Activated CD4-positive, CD25-positive, alpha-beta regulatory T cell treated with anti-CD3 and anti-CD28 coated beads, Interleukin-2, amount 50 U/mL, for 16 hours (primary cell): Measurements from ENCODE around the gene GPR137B.
"Not testable (repeated sequence)": the region's sequence is repeated elsewhere in the genome, so short reads cannot be mapped to it uniquely, and the experiment has no call there.

Source experiments
- DNase-seq: peaks from one replicate; pipeline ENCODE4 v3.0.0-alpha.2; 2020; ENCODE audit warnings: low read depth, low spot score

The GPR137B gene

GRCh38 chr1:236160540-236161127 lies 18.3 kb downstream of the GPR137B start:
- DNase-seq = no peak

GRCh38 chr1:236161230-236161629 lies 18.9 kb downstream of the GPR137B start:
- DNase-seq = no peak

- DNase-seq = not testable (repeated sequence)
Measured at GRCh38 chr1:236161755-236162154, 19.4 kb downstream of the GPR137B start.

- no peak for DNase-seq
Measured at GRCh38 chr1:236163463-236164153, 21.3 kb downstream of the GPR137B start.

GRCh38 chr1:236164273-236164672 lies 21.9 kb downstream of the GPR137B start:
- DNase-seq = no peak

- DNase-seq = no peak
Measured at GRCh38 chr1:236165238-236165981, 23.1 kb downstream of the GPR137B start.

GRCh38 chr1:236166041-236166440 lies 23.7 kb downstream of the GPR137B start:
- no peak for DNase-seq

GRCh38 chr1:236167154-236167553 lies 24.8 kb downstream of the GPR137B start:
- no peak for DNase-seq

GRCh38 chr1:236167578-236167977 lies 25.2 kb downstream of the GPR137B start:
- no peak for DNase-seq

GRCh38 chr1:236168716-236169429 lies 26.5 kb downstream of the GPR137B start:
- DNase-seq = no peak

GRCh38 chr1:236172041-236172579 lies 29.8 kb downstream of the GPR137B start:
- DNase-seq = no peak

- no peak for DNase-seq
Measured at GRCh38 chr1:236173174-236173767, 30.9 kb downstream of the GPR137B start.

GRCh38 chr1:236175642-236176336 lies 33.5 kb downstream of the GPR137B start:
- DNase-seq = no peak

GRCh38 chr1:236176337-236177336 lies 34.3 kb downstream of the GPR137B start:
- no peak for DNase-seq

GRCh38 chr1:236179634-236180033 lies 37.3 kb downstream of the GPR137B start:
- DNase-seq = no peak

- no peak for DNase-seq
Measured at GRCh38 chr1:236181059-236181458, 38.7 kb downstream of the GPR137B start.

- no peak for DNase-seq
Measured at GRCh38 chr1:236185687-236186086, 43.3 kb downstream of the GPR137B start.

GRCh38 chr1:236186471-236186870 lies 44.1 kb downstream of the GPR137B start:
- not testable (repeated sequence) for DNase-seq

- not testable (repeated sequence) for DNase-seq
Measured at GRCh38 chr1:236188084-236188483, 45.7 kb downstream of the GPR137B start.

- DNase-seq = no peak
Measured at GRCh38 chr1:236193184-236193583, 50.8 kb downstream of the GPR137B start.
